ENCODE results near the gene GOLGA1.
"Not testable (repeated sequence)": the region's sequence is repeated elsewhere in the genome, so short reads cannot be mapped to it uniquely, and the experiment has no call there.

Gene GOLGA1, protein sequence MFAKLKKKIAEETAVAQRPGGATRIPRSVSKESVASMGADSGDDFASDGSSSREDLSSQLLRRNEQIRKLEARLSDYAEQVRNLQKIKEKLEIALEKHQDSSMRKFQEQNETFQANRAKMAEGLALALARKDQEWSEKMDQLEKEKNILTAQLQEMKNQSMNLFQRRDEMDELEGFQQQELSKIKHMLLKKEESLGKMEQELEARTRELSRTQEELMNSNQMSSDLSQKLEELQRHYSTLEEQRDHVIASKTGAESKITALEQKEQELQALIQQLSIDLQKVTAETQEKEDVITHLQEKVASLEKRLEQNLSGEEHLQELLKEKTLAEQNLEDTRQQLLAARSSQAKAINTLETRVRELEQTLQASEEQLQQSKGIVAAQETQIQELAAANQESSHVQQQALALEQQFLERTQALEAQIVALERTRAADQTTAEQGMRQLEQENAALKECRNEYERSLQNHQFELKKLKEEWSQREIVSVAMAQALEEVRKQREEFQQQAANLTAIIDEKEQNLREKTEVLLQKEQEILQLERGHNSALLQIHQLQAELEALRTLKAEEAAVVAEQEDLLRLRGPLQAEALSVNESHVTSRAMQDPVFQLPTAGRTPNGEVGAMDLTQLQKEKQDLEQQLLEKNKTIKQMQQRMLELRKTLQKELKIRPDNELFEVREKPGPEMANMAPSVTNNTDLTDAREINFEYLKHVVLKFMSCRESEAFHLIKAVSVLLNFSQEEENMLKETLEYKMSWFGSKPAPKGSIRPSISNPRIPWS

DNA sequence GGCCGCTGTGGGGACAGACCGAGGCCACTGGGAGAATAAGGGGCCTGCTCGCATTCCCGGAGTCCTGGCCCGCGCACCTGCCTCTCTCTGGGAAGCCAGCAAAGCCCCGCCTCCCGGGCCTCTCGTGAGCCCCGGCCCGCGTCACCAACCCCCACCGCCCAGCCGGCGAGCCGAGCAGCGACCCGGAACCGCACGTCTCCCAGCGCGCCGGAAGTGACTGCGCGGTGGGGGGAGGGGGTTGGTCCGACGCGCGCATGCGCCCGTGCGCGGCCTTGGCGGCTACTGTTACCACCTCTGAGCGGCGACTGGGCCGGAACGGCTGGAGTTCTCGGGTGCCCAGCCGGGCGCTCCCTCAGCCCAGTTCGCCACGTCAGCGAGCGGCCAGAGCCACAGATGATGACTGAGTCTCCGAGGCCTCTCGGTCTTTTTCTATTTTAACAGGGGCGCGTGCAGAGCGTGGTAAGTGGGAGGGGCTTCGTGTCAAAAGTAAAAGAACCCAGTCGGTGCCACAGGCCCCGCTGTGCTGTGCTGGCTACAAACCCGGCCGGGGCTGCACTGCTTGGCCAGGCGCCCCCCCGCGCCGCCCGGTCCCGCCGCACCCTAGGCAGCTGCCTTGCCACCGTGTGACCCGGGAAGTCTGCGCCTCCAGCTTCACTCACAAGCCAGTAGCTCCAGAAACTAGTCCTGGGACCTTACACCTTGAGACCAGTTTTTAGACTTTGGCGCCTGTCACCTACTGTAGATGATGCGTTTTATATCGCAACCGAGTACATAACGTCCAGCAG lies at the start of gene GOLGA1:
TSS of gene GOLGA1 (minus strand) at position 190 of the 785 bp plus-strand sequence. CDS start 2,372 bp downstream, outside the sequence.
- DNase-seq, result peak; percentile 91

DNA sequence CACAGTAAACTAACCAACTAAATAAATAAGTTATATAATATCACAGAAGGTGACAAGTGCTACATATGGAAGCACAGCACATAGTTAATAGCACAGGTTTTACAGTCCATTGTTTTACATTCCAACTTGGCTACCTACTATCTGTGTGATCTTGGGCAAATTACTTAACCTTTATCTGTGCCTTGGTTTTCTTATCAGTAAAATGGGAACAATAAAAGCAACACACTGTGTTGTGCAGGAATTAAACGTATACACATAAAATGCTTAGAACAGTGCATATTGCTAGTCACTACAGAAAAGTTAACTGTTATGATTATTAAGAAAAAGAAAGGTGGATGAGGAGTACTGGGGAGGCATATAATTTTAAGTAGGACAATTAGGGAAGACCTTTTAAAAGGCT lies 42.8 kb upstream of the GOLGA1 start:
- DNase-seq, result no peak

DNA sequence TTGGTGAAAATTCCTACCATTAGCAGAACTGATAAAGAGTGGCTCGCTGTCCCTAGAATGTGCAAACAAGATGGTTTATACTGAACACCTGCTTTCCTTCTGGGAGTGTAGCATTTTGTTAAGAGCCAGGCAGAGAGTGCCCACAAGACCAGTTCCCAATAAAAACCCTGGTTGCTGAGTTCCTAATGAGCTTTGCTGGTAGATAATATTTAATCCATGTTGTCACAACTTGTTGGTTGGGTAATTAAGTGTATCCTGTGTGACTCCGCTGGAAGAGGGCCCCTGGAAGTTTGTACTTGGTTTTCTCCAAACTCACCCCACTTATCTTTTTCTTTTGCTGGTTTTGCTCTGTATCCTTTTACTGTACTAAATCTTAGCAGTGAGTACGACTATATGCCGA lies 39.5 kb upstream of the GOLGA1 start:
- no peak for DNase-seq

DNA sequence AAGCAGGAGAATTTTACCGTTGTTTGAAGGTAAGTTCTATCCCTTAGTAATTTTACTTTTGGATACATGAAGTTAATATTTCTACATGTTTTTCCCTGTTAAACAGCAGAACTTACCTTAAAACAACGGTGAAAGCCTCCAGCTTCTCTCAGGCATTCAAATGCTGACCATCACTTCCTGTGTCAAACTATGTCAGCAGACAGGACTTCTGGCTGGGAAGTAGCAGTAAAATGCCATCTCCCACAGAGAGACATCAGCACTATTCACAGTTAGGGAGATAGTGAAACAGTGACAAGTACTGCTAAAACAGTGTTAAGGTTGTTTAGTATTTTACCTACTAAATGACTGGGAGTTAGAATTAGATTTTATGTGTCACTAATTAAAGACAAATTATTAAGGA lies 34.2 kb upstream of the GOLGA1 start:
- DNase-seq, result no peak

DNA sequence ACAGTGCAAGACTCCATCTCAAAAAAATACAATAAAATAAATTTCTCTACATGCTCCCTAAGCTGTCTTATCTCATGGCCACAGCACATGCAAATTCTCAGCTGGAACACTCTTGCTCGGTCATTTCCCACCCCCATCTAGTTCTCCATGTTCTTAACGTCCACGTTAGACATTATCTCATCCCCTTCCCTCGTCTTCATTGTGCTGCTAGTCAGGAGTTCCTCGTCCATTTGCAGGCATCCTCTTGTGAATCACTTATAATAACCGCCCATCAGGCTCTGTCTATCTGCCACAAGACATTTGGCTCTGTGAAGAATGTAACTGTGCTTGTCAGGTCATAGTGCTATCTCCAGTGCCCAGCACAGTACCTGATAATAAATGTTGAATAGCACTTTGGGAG lies 32.9 kb upstream of the GOLGA1 start:
- DNase-seq, result no peak

DNA sequence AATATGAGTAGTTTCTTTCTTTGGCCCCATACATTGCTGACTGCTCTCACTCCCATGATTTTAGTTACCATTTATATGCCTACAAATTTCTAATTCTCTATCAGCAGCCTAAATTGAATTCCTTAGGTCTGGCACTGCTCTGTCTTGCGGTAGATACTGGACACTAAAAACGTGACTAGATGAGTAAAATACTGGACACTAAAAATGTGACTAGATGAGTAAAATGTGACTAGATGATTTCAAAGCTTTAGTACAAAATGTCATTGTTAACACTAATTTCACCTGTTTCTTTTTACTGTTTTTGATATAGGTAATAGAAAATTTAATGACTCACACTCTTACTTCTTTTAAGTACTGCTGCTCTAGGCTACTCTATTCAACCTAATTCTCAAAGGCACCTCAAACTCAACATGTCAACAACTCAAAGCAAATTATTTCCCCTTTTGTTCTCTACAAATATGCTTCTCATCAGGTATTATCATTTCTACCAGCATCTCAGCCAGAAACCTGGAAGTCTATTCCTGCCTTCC lies 31.4 kb upstream of the GOLGA1 start:
- DNase-seq, result no peak

DNA sequence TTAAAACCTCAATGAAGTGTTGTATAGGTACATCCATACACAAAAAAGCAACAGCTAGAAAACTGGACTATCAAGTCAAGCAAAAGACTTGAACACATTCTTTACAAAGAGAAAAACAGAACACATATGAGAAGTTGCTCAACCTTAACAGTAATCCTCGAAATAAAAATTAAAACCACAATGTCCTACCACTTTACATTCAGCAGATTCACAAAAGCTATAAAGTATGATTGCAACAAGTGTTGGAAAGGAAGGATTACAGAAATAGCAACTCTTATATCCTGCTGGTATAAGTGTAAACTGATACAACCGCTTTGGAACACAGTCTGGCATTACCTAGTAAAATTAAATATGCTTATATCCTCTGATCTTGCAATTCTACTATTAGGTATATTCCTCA lies 28.5 kb upstream of the GOLGA1 start:
- no peak for DNase-seq

DNA sequence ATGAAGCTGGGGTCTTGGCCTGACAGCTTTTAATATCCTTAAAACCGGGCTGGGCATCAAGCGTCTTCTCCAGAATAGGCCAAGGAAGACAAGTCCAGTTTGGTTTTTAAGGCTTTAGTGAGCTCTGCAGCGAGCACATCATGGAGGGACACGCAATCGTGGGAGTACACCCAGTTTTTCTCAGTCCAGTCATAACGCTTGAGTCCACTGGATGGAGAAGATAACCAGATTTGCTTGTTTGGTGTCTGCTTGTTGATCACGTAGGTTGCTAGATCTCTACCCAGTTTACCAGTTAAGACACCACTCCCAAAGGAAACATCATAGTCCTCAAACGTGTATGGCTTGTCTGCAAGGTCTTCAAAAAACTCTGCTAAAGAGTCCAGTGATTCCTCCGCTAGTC lies 27.4 kb upstream of the GOLGA1 start:
- DNase-seq, result no peak

DNA sequence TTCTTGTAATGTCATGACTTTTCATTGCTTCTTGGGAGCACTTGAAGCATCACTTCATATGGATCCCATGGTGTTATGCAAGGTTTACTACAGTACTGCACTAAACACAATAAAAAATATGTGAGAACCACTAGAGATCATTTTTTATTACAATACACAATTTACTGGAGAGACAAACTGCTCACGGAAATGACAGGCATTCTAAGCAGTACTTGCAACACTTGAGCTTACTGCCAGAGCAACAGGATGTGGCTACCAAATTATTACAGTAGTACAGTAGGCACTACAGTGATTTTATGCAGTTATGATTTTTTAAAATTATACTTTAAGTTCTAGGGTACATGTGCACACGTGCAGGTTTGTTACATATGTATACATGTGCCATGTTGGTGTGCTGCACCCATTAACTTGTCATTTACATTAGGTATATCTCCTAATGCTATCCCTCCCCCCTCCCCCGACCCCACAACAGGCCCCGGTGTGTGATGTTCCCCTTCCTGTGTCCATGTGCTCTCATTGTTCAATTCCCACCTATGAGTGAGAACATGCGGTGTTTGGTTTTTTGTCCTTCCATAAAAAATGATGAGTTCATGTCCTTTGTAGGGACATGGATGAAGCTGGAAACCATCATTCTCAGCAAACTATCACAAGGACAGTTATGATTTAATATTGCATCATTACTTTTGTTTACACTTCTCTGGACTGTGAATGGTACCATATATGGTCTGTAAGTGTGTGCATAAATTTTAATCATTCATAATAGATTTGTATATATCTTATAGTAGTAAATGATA lies 25.1 kb upstream of the GOLGA1 start:
- peak; percentile 56 for DNase-seq

DNA sequence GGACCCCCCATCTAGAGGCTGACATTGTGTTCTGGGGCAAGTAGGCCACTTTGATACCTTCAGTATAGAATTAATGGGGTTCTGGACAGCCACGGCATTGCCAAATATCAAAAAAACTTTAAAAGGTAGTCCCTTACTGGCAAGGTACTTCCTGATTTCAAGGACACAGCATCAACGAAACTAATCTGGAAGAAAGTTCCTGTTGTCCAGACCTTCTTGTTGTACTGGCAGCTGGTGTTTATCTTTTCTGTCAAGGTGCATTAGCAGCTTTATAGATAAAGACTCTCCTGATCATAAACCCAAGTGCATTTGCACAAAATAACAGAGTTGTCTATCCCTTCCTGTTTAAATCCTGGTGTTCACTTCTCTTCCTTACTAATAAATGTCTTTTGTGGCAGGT lies 23.7 kb upstream of the GOLGA1 start:
- no peak for DNase-seq

DNA sequence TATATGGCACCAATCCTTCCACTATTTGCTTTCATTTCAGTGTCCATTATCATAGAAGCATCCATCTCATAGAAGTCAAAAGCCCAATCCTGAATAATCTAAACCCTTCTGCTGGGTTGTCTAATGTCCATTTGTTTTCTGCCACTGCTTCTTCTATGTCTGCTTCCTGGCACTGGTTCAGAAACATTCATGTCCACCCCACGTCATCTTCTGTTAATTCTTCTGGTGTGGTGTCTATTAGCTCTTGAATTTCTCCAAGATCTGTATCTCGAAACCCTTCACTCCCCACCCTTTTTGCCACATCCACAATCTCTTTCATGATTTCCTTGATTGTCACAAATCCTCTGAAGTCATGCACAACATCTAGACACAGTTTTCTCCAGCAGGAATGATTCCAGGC lies 23.2 kb upstream of the GOLGA1 start:
- DNase-seq, result no peak

DNA sequence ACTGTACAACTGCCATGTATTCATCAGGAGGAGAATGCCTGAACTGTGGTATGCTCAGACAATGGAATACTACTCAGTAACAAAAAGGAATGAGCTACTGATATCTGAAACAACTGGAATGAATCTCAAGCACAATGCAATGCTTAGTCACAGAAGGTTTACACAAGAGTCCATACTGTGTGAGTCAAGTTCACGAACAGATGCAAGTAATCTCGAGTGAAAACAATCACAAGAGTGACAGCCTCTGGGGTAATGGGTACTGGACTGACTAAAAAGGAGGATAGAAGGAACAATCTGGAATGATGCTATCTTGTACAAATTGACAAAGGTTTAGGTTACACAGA lies 19.5 kb upstream of the GOLGA1 start:
- no peak for DNase-seq

DNA sequence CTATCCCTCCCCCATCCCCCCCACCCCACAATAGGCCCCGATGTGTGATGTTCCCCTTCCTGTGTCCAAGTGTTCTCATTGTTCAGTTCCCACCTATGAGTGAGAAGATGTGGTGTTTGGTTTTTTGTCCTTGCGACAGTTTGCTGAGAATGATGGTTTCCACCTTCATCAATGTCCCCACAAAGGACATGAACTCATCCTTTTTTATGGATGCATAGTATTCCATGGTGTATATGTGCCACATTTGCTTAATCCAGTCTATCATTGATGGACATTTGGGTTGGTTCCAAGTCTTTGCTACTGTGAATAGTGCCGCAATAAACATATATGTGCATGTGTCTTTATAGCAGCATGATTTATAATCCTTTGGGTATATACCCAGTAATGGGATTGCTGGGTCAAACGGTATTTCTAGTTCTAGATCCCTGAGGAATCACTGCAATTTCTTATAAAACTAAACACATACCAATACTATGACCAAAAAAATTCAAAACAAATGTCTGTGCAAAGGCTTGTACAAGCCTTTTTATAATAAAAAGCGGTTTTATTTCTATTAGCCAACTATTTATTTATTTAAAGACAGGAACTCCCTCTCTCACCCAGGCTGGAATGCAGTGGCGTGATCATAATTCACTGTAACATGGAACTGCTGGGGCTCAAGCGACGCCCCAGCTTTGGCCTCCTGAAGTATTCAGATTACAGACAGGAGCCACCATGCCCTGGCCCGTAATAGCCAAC lies 19.0 kb upstream of the GOLGA1 start:
- DNase-seq, result not testable (repeated sequence)

DNA sequence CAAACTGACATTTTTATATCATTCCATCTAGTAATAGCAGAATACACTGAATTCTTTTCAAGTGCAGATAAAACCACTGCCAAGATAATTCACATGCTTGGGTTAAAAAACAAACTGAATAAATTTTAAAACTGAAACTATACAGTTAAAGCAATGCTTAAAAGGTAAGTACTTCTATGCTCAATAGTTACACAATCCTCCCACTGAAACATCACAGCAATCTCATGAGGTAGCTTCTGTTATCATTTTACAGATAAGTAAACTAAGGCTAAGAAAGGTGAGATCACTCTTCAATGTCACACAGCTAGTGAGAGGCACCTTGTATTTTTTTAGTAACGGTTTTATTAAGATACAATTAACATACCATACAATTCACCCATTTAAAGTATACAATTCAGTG lies 13.4 kb upstream of the GOLGA1 start:
- no peak for DNase-seq

DNA sequence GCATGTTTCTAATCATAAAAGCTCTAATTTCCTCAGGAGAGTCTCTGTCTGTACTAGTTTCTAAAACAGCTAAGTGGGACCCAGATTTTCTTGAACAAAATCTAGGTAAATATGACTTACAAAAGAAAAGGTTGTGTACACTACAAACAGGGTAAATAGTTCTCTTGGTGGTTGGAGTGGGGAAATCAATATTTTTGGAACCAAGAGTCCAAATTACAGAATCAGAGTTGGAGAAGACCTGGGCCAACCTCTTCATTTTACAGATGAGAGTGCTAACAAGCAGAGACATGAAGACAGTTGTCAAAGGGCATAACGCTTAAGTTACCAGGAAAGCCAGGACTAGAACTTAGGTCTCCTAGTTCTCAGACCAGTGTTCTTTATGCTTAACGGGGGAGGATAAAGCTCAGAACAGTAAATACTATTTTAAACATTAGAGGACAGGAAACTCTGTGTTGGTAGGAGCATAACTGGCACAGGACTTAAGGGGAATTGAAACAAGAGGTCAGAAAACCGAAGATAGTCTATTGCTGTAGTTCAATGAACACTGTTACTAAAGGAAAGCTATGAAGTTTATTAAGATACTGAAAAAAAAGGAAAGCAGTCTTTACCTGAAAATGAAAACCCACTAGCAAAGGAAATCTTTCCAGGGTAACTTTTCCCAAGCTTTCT lies 9.3 kb upstream of the GOLGA1 start:
- DNase-seq, result no peak

DNA sequence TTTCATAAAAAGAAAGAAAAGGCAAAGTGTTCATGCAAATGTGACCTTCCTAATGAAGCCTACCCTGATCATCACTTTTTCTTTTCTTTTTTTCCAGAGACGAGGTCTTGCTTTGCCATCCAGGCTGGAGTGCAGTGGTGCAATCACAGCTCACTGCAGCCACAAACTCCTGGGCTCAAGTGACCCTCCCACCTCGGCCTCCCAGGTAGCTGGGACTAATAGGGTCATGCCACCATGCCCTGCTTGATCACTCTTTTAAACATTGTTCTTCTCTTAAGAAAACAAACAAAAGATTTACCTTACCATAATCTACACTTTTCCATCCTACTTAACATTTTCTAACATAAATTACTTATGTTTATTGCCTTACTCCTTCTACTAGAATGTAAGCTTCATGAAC lies 8.5 kb upstream of the GOLGA1 start:
- no peak for DNase-seq

DNA sequence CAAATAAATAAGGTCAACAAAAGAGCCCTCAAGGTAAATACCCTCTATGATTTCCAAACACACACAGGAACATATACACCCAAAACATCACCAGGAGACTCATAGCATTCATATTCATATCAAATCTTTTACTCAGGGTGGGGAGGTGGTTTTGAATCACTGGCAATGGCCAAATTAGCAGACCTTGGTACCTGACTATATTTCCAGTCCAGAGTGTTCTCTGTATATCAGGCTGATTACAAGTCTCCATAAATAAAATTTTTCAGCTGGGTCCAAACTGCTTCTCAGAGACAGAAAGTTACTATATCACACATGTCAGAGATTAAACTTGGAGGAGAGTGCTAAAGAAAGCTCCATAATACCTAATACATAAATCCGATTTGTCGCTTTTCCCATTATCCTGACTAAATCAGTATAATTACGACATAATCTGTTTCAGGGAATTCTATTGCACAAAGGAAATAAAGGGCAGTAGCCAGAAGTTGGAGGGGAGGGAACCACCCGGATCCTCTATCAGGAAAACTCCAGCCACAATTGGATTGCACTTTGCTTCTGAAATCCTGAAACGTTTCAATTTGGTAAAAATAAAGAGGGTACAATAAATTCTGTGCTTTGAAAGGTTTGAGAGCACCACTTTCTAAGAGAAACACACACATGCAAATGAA lies 7.0 kb upstream of the GOLGA1 start:
- DNase-seq, result no peak

DNA sequence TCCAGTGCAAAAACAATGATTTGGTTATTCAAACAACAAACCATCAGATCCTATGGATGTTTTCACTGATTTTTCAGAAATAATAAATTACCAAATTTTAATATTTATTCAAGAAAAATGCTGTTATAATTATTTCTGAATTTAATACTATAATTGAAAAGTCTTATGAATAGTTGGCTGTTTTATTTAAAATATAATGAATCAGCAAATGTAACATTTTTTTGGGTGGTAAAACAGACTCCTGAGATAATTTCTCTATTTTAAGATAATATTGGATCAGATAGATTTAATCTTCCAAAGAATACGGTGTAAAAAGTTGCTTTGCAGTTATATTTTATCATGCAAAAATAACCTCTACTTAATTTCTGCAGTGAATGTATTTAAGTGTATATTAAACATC lies 5.3 kb upstream of the GOLGA1 start:
- DNase-seq, result no peak

DNA sequence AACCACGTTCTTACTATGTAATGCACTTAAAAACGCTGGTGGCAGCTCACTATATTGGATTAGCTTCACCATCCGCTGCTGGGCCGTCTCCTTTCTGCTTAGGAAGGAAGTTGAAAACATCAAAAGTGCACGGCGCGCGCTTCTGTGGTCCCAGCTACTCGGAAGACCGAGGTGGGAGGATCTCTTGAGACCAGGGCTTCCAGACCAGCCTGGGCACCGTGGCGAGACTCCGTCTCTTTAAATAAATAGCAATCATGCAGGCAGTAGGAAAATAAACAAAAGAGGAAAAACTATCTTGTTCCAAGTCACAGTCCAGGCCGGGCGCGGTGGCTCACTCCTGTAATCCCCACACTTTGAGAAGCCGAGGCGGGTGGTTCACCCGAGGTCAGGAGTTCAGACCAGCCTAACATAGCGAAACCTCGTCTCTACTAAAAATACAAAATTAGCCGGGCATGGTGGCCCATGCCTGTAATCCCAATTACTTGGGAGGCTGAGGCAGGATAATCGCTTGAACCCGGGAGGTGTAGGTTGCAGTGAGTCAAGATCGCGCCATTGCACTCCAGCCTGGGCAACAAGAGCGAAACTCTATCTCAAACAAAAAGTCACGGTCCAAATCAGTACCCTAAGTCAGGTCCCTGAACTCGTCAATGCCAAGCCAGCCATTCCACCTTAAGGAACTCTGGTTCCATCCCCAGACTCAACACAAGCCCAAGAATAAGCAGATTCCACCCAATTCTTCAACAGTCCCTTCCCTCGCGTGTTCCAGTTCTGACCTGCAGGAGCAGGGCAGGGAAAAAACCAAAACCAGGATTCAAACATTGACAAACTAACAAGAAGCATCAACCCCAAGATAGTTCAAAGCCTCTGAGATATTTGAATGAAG lies 1.0 kb upstream of the GOLGA1 start:
- DNase-seq, result peak; percentile 64

DNA sequence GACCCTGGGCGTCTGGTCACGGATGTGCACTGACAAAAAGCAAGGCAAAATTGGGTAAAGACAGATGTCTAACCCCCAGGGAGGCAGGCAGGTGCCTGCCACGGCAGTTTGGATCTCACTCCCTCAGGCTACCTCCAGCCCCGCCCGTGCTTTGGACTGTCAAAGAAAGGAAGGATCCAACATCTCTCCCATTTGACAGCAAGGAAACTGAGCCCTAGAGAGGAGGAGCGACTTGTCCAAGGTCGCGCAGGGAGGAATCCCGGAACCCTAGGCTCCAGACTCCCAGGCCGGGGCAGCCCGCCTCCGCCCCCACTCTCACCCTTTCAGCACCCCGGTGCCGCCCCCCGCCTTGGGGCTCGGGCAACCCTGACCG lies 376 bp downstream of the GOLGA1 start:
- no peak for DNase-seq
